Fibroblast of lung (primary cell): ENCODE measurements around the gene COL24A1.

Experiments
- CTCF ChIP-seq, 2 donors: IDR thresholded peaks in 1 of 2; conservative IDR thresholded peaks in 1 of 2; 1 replicate in 1 of 2; 2 replicates in 1 of 2; pipeline ENCODE4 v1.5.1; 2011 to 2012; ENCODE audit warnings: low read length in 2 of 2, control low read depth in 1 of 2, inconsistent platforms in 1 of 2, low read depth in 1 of 2, mild to moderate bottlenecking in 1 of 2
- EZH2 ChIP-seq: IDR thresholded peaks from 2 replicates; pipeline ENCODE4 v1.5.1; 2012; ENCODE audit warnings: low read length, control low read depth, mild to moderate bottlenecking; ENCODE audit errors: missing control alignments

GRCh38 chr1:86100401-86100800 lies 56.2 kb downstream of the COL24A1 start:
- no peak for TF ChIP-seq EZH2
- no peak for TF ChIP-seq CTCF (conservative IDR thresholded peaks at IDR 0.05 in 1 of 2, IDR thresholded peaks at IDR 0.05 in 1 of 2; ENCODE audit: low read depth in 1 of 2, low read length in 2 of 2)
